Fibroblast of peridontal ligament (primary cell): ENCODE results near the gene AP3B1.
"Not testable (repeated sequence)": the region's sequence is repeated elsewhere in the genome, so short reads cannot be mapped to it uniquely, and the experiment has no call there.

Source experiments
- DNase-seq: peaks from one replicate; pipeline ENCODE4 v3.0.0-alpha.2; 2010; ENCODE audit errors: extremely low read depth

AP3B1 gene

DNA sequence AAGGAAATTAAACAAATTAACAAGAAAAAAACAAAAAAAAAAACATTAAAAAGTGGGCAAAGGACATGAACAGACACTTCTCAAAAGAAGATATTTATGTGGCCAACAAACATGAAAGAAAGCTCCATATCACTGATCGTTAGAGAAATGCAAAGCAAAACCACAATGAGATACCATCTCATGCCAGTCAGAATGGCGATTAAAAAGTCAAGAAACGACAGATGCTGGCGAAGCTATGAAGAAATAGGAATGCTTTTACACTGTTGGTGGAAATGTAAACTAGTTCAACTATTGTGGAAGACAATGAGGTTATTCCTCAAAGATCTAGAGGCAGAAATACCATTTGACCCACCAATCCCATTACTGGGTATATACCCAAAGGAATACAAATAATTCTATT lies 223.8 kb downstream of the AP3B1 start:
- not testable (repeated sequence) for DNase-seq

DNA sequence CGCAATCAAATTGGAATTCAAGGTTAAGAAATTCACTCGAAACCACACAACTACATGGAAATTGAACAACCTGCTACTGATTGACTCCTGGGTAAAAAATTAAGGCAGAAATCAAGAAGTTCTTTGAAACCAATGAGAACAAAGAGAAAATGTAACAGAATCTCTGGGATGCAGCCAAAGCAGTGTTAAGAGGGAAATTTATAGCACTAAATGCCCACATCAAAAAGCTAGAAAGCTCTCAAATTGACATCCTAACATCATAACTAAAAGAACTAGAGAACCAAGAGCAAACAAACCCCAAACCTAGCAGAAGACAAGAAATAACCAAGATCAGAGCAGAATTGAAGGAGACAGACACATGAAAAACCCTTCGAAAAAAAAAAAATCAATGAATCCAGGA lies 226.9 kb downstream of the AP3B1 start:
- DNase-seq = not testable (repeated sequence)

DNA sequence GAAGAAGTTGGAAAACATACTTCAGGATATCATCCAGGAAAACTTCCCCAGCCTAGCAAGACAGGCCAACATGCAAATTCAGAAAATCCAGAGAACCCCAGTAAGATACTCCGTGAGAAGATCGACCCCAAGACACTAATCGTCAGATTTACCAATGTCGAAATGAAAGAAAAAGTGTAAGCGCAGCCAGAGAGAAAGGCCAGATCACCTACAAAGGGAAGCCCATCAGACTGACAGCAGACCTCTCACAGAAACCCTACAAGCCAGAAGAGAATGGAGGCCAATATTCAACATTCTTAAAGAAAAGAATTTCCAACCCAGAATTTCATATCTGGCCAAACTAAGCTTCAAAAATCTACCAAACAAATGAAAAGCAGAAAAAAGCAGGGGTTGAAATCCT lies 227.8 kb downstream of the AP3B1 start:
- DNase-seq = not testable (repeated sequence)

DNA sequence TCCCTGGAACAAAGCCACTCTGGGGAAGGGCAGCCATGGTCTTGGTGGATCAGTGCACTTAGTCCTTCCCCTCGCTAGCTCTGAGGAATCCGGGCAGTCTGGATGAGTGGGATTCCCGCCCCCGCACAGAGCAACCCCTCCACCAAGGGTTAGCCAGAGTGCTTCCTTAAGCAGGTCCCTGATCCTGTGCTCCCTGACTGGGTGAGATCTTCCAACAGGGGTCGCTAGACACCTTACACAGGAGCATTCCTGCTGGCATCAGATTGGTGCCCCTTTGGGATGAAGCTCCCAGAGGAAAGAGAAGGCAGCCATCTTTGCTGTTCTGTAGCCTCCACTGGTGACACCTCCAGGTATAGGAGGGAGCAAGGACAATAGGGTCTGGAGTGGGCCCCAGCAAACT lies 228.8 kb downstream of the AP3B1 start:
- no peak for DNase-seq

DNA sequence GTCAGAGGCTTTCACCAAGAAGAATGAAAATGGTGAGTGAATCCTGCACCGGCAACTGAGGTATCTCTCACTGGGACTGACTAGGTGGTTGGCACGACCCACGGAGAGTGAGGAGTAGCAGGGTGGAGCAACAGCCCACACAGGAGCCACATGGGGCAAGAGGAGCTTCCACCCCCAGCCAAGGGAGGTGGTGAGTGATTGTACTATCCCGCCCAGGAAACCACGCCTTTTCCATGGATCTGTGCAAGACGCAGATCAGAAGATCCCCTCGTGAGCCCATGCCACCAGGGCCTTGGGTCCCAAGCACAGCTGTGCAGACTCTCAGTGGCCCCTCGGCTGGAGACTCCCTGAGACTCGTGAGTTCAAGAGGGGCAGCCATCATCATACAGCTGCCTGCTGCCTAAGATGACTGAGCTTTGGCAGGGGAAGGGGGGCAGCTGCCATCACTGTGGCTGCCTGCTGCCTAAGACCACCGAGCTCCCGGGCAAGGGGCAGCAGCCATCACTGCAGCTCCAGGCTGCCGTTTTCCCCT lies 229.5 kb downstream of the AP3B1 start:
- no peak for DNase-seq

DNA sequence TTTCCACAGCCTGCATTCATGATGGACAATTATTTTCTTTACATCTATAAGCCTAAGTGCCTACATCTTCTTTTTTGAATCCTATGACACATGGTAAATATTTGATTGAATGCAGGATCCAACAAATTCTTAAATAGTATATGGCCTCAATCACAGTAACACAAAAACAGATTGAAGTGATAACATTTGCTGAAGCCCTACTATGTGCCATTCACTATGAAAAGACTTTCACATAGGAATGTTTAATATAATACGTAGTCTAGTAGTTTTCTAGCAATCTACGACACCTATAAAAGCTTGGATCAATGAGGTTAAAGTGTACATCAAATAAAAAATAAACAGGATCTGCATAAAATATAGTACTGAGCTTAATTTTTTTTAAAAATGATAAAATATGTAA lies 231.0 kb downstream of the AP3B1 start:
- DNase-seq = no peak

DNA sequence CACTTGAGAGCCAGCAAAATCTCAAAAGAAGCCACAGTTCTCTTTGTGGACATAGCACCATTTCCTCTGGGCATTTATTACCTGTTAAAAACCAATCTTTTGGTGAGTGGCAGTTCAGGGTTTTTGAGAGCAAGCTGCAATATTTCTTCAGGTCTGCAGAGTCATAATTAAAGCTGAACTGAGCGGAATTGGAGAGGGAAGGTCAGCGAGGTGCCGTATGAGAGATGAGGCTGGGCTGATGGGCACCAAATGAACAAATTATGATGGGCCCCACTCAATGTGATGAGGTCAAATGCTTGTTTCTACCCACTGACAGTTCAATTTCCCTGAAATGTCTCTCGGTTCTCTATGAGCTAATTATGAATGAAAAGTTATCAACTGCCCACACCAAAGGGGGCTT lies 231.9 kb downstream of the AP3B1 start:
- no peak for DNase-seq

DNA sequence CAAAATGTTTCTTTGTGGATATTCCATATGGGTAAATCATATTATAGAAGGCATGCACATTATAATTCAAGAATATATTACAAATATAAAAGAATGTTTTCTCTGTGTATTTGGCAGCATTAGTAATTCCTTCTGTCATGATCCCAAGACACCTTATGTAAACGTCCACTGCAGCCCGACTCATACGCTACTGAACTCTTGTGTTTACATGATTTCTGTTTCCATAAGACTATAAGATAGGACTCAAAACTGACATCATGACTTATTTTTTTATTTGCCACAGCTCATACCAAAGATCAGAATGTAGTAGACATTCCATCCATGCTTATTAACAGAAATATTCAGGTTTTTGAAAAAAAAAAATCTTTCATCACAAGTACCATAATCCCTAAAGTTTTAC lies 234.1 kb downstream of the AP3B1 start:
- peak; percentile 62 for DNase-seq

DNA sequence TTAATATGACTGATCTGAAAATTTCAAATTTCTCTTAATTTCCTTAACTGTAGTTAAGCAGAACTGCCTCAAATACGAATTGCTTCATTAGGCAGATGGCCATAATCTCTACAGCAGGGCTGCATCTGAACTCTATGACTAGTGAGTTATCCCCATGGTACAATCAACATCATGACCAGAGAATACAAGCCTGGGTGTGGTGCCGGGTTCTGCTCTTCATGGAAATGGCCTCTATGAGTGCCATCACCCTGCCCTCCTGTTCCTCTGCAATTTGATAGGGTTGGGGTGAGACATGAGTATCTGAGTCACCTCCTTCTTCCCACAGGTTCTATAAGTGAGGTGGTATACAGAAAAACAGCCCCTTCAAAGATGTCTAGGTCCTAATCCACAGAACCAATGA lies 235.9 kb downstream of the AP3B1 start:
- DNase-seq = no peak

DNA sequence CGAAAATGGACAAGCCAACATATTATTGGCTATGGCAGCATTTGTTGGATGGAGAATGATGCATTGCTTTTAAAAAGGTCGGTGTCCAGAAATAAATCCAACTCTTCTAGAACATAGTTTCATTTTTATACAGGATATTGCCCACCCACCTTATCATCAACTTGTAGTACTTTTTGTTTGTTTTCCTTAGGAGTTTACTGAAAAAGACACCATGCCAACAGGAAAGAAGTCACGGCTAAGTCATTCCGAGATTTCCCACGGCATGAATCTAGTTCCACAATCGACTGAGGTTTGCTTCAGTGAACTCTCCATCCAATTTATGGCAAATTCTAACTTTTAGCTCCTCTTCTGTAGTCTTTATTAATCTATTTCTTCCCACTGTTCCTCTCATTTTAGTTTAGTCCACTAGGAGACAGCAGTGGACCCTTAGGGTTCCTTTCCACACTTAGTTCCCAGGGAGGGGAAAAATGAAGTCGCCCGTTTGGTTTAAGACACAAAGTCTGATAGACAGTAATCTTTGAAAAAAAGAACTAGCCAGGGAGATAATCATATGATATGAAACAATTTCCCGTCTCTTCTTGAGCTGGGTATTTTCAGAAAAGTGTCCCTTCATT lies 237.5 kb downstream of the AP3B1 start:
- no peak for DNase-seq

DNA sequence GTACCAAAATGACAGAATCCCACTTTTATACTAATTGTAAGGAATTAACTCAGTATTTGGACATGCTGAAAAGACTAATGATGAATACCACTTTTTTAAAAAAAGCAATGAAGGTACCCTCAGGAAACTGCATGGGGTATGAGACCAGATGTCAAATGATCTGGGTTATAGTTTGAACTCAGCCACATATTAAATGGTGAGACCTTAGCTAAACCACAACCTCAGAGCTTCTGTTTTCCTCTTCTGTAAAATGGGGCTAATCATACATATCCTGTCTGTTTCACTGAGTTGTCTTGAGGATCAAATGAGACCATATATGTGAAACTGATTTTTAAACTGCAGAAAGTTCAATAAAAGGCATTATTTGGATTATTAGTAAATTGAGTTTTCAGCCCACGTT lies 238.4 kb downstream of the AP3B1 start:
- DNase-seq = no peak

DNA sequence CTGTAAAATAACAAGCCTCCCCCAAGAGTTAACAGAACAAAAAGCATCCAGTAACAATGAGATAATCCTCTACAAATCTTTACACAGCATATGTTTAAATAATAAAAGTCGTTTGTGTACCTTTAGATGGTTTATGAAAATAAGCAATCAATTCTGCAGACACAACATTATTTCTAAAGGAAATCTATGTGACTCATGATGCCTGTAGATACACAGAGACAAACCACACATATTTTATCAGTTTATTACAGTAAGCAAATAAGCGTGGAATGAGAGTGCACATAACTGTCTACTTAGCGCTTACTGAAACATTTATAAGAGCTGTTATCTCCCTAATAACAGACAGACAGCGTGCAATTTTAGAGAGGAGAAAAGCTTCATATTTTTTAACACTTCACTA lies 243.6 kb downstream of the AP3B1 start:
- peak; percentile 19 for DNase-seq

DNA sequence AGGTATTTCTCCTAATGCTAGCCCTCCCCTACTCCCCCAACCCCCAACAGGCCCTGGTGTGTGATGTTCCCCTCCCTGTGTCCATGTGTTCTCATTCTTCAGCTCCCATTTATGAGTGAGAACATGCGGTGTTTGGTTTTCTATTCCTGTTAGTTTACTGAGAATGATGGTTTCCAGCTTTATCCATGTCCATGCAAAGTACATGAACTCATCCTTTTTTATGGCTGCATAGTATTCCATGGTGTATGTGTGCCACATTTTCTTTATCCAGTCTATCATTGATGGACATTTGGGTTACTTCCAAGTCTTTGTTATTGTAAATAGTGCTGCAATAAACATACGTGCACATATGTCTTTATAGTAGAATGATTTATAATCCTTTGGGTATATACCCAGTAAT lies 247.7 kb downstream of the AP3B1 start:
- not testable (repeated sequence) for DNase-seq

DNA sequence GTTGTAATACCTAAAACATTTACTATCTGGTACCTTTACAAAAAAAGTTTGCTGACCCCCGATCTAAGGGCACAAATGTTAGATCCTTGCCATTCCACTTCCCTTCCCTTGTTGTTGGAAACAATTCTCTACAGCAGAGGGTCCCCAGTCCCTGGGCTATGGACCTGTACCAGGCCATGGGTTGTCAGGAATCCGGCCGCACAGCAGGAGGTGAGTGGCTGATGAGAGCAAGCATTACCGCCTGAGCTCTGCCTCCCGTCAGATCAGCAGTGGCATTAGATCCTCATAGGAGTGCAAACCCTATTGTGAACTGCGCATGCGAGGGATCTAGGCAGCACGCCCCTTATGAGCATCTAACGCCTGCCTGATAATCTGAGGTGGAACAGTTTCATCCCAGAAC lies 248.5 kb downstream of the AP3B1 start:
- DNase-seq = no peak

DNA sequence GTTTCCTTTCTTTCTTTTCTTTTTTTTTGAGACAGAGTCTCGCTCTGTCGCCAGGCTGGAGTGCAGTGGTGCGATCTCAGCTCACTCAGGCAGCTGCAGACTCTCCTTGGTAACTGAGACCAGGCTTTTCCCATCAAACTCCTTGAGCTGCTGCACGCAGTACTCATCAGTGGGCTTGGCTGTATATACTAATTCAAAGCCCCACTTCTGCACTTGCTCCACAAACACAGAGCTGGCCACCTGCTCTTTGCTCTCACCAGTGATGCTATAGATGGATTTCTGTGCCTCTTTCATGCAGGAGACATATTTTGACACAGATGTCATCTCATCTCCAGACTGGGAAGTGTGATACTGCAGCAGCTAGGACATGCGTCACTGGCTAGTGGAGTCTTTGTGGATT lies 252.7 kb downstream of the AP3B1 start:
- no peak for DNase-seq

DNA sequence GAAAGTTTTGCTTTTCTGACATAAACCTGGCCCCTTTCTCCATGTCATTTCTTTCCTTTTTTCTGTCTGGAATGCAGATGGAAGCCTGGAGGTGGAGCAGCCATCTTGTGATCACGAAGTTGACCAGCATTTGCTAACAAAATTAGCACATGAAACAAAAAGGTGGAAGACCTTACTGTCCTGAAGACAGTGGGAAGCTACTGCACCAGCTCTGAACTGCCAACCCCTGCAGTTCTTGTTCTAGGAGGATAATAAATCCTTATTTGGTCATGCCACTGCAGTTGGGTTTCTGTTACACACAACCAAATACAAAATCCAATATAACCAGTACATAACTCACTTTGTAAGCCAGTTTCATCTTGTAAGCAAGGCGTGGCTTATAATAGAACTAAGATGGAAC lies 269.0 kb downstream of the AP3B1 start:
- DNase-seq = no peak

DNA sequence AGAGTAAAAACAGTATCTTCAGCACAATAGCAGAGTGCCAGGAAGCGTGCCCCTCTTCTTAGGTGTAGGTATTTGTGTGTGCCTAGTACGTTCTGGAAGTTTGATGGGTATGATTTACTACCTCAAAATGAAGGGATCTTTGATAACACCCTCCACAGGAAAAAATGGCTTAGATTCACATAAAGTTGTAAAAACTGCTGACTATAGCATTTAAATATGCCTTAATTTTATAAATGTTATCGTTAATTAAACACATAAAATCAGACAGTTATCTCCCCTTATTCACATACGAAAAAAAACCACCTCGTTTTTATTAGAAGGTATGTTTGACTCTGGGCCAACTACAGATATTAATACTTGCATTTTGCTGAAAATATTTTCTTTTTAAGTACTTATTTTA lies 274.8 kb downstream of the AP3B1 start:
- DNase-seq = no peak

DNA sequence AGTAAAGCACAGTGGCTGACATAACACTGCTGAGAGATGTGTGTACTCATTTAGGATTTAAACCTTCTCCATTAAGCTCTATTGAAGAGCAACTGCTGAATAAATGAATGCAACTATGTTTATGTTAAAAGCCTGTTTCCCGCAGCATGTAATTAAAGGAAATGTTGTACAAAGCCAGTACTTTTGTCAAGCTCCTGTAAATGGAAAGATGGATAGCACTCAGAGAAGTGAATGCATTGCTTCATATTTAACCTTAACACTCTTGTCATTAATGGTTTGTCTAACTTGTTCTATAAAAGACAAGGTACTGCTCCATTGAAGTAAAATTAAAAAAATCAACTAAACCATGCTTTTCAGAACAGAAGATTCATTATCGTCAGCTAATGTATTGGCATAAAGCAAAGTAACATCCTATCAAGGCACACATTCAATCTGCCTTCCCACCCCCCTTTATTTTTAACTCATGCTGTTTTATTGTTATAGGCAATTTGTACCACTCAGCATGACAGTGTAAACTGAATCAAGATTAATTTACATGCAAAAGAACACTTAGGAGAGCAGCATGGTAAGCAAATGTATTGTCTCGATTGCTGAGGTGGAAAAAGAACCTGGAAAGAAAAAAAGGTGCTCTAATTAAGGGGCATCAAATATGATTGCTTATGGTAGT lies 277.5 kb downstream of the AP3B1 start:
- DNase-seq = no peak

DNA sequence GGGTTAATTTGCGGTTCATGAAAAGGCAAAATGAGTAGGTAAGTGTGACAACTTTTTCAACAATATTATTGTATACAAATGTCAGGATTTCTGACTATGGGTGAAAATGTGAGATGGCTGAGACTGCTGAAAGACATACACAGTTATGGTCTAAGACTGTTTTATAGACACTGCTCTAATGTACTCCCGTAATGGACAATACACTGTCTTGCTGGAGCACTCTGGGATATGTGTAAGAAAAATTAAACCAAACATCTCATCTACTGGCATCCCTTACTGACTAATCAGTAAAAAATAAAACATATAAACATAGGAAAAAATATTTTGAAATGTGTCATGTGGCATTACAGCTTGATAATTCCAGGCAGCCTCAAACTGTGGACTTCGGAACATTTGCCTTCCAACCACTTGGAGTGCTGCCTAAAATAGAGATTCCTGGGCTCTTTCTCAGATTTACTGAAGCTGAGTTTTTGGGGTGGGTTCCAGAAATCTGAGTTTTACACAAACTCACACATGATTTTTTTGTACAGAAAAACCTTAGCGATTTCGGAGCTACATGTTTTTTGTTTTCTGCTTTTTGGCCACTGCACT lies 284.5 kb downstream of the AP3B1 start:
- DNase-seq = peak; percentile 98

DNA sequence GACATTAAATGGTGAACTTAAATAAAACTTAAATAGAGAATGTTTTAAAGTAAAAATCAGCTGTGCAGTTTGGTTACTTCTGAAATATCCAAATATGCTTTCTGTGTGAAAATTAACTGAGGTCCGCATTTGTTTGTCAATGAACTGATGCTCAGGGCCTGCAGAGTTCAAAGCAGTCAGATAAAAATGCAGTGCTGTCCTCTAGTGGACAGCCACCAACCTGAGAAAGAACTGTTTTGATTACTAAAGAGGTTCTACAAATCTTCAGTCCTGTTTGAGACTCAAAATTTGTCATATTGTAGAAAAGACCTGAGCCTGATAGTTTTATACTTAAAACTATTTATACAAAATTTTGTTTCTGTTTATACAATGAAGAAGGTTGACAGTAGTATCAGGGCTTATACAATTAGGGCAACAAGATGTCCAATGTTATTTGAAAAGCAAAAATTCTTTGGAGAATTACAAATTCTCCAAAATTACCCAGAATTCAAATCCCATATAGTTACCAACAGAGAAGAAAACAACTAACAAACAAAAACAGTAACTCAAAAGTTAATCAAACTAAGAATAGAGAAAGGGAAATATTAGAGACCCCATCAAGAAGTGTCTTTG lies 286.0 kb downstream of the AP3B1 start:
- peak; percentile 64 for DNase-seq

DNA sequence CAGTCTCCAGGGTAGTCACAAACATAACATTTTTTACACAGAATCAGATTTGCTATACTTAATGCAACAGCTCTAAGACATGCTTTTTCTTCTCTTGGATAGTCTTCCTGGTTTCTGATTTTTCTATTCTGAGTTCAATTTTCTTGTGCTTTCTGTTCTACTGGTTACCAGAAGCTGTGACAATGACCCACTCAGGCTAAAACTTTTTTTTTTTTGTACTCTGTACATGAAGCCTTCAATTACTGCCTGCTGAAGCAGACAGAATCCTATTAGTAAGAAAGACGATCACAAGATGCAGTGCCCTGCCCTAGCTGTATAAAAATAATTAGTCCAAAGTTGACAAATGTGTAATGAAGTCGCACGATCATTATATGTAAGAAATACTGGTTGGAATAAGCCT lies 287.3 kb downstream of the AP3B1 start:
- no peak for DNase-seq

DNA sequence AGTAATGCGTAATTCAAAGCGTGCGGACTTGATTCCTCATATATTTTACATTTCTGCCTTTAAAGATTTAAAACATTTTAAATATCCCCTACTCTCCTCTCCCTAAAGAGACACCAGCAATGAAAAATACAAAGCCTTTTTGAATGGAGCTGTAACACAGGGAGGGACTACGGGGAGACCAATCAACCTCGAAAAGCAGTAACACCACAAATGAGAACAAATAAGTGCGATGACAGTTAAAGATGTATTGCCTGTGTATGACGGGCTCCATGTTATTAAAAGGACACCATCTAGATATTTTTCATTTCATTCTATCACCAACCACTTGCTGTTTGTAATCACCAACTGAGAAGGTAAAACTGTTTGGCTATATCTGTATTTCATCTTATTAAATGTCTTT lies 288.0 kb downstream of the AP3B1 start:
- no peak for DNase-seq
